Esophagus (tissue), 2 donors: ENCODE measurements around the gene LARP4. TPM values are rescaled to one million over a fixed set of nuclear protein-coding genes. Genes with fewer than 3 reads are reported as not detected.
"Not testable (repeated sequence)": the region's sequence is repeated elsewhere in the genome, so short reads cannot be mapped to it uniquely, and the experiment has no call there.

Source experiments
- H3K27ac ChIP-seq, 2 donors: one replicate each; pipeline ENCODE4 v1.5.1; 2013; ENCODE audit warnings: low read depth in 2 of 2, mild to moderate bottlenecking in 2 of 2, inconsistent platforms in 1 of 2, low read length in 1 of 2, moderate library complexity in 1 of 2
- H3K27me3 ChIP-seq, 2 donors: one replicate each; pipeline ENCODE4 v1.6.1; 2013; ENCODE audit warnings: low read length in 2 of 2, control low read depth in 1 of 2, mild to moderate bottlenecking in 1 of 2; ENCODE audit not compliant: insufficient read depth in 2 of 2, control insufficient read depth in 1 of 2
- H3K36me3 ChIP-seq, 2 donors: one replicate each; pipeline ENCODE4 v1.6.1; 2013; ENCODE audit warnings: low read length in 1 of 2; ENCODE audit not compliant: control insufficient read depth in 2 of 2, insufficient read depth in 2 of 2
- H3K4me1 ChIP-seq, 2 donors: one replicate each; pipeline ENCODE4 v1.6.1; 2013; ENCODE audit warnings: low read length in 1 of 2; ENCODE audit not compliant: control insufficient read depth in 2 of 2, insufficient read depth in 2 of 2
- H3K4me3 ChIP-seq, 2 donors: one replicate each; pipeline ENCODE4 v1.5.1; 2013; ENCODE audit warnings: low read length in 2 of 2, mild to moderate bottlenecking in 2 of 2, low read depth in 1 of 2, moderate library complexity in 1 of 2
- H3K9me3 ChIP-seq, 2 donors: one replicate each; pipeline ENCODE4 v1.6.1; 2013; ENCODE audit warnings: mild to moderate bottlenecking in 2 of 2, low read depth in 1 of 2, low read length in 1 of 2, moderate library complexity in 1 of 2; ENCODE audit not compliant: control insufficient read depth in 2 of 2, insufficient read depth in 1 of 2
- WGBS, 2 donors: extraction: QIAGEN DNeasy Blood & Tissue Kit; methylation state at CpG; one replicate each; pipeline ENCODE4 v1.1.7; 2013; 5-methylcytosine and 5-hydroxymethylcytosine counted together
- polyA plus RNA-seq, 2 donors: library from polyadenylated mRNA; stranded (reverse); fragments of 200-250 nt; gene quantifications; one replicate each; pipeline ENCODE4 v1.2.3, GENCODE V29; 2013
- donor health status: healthy with polysubstance abuse.
- donor health status: Bipolar disorder and iron deficiency.

Gene LARP4
- polyA plus RNA-seq, 2 donors, result 7.5 to 8.1 TPM

GRCh38 chr12:50370672-50371071, 30.0 kb upstream of the LARP4 start:
- not testable (repeated sequence) for H3K27me3 ChIP-seq, H3K27ac ChIP-seq, H3K4me1 ChIP-seq, H3K4me3 ChIP-seq, H3K9me3 ChIP-seq, H3K36me3 ChIP-seq
- WGBS, 2 donors, result 71 to 75% methylated on average over 7 of the region's 7 CpGs

- peaks cover 0 to 4% of the 10 kb centered on the region in 2 donors for H3K9me3 ChIP-seq
- WGBS, 2 donors, result 87 to 88% methylated on average over 8 of the region's 8 CpGs
- no peak overlapping the region for H3K4me3 ChIP-seq
- no peak overlapping the region for H3K27ac ChIP-seq
- H3K27me3 ChIP-seq, result no peaks in the 10 kb centered on the region
- H3K36me3 ChIP-seq, result no peaks in the 10 kb centered on the region
- H3K4me1 ChIP-seq, result no peaks in the 10 kb centered on the region
Measured at GRCh38 chr12:50375802-50376201, 24.9 kb upstream of the LARP4 start.

- no peak overlapping the region for H3K27ac ChIP-seq
- no peaks in the 10 kb centered on the region for H3K27me3 ChIP-seq
- peaks cover 0 to 2% of the 10 kb centered on the region in 2 donors for H3K9me3 ChIP-seq
- no peaks in the 10 kb centered on the region for H3K4me1 ChIP-seq
- 91 to 92% methylated on average over 8 of the region's 8 CpGs for WGBS, 2 donors
- no peaks in the 10 kb centered on the region for H3K36me3 ChIP-seq
- no peak overlapping the region for H3K4me3 ChIP-seq
Measured at GRCh38 chr12:50380761-50381325, 19.8 kb upstream of the LARP4 start.

GRCh38 chr12:50387487-50387886, 13.2 kb upstream of the LARP4 start:
- 23 to 34% methylated on average over 5 of the region's 5 CpGs for WGBS, 2 donors
- Histone ChIP-seq H3K9me3 (no peaks in the 10 kb centered on the region), H3K27ac (no peak overlapping the region), H3K4me3 (no peak overlapping the region), H3K36me3 (no peaks in the 10 kb centered on the region), H3K27me3 (no peaks in the 10 kb centered on the region), H3K4me1 (peaks cover 0 to 3% of the 10 kb centered on the region in 2 donors)

DNA sequence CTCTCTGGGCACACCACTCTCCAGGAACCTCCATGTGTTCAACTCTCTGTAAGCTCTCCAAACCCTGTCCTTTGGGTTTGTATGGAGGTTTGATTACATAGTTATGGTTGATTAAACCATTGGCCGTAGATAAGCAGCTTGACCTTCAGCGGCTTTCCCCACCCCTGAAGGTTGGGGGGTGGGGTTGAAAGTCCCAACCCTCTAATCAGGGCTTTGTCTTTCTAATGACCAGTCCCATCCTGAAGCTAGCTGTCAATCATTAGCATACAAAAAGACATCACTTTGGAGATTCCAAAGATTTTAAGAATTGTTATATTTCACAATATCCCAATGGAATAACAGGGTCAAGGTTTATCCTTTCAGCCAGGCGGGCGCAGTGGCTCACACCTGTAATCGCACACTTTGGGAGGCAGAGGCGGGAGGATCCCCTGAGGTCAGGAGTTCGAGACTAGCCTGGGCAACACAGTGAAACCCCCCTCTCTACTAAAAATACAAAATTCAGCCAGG, 12.7 kb upstream of the LARP4 start:
- WGBS, 2 donors, result 68 to 72% methylated on average over 7 of the region's 7 CpGs
- Histone ChIP-seq H3K36me3 (no peaks in the 10 kb centered on the region), H3K4me3 (no peak overlapping the region), H3K9me3 (no peaks in the 10 kb centered on the region), H3K27me3 (no peaks in the 10 kb centered on the region), H3K27ac (no peak overlapping the region), H3K4me1 (peaks cover 0 to 3% of the 10 kb centered on the region in 2 donors)

DNA sequence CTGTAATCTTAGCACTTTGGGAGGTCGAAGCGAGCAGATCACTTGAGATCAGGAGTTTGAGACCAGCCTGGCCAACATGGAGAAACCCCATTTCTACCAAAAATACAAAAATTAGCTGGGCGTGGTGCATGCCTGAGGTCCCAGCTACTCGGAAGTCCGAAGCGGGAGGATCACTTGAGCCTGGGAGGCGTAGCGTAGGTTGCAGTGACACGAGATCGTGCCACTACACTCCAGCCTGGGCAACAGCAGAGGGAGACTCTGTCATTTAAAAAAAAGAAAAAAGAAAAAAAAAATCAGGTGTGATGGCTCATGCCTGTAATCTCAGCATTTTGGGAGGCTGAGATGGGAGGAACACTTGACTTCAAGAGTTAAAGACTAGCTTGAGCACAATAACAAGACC, 11.9 kb upstream of the LARP4 start:
- not testable (repeated sequence) for H3K27ac ChIP-seq, H3K36me3 ChIP-seq, H3K4me1 ChIP-seq, H3K4me3 ChIP-seq, H3K9me3 ChIP-seq, H3K27me3 ChIP-seq
- 91 to 93% methylated on average over 10 of the region's 10 CpGs for WGBS, 2 donors

DNA sequence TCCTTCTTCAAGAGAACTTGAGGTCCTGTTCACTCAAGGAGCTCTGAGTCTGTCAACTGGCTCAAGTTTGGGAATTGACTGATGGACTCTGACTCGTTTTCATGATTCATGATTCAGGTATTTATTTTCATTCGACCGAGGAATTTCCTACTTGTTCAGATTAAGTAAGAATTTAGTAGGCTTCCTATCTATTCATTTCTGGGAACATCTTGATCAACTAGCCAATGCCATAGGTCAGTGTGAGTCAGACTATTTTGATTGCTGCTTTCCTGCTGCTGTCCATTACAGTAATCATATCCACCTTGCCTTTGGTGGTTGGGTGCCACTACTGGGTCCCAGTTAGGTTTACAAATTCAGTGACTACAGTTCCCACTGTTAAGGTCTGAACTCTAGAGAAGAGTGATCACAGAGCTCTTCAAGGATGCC, 10.4 kb upstream of the LARP4 start:
- H3K4me1 ChIP-seq, result peaks cover 0 to 3% of the 10 kb centered on the region in 2 donors
- no peak overlapping the region for H3K27ac ChIP-seq
- H3K4me3 ChIP-seq, result no peak overlapping the region
- no peaks in the 10 kb centered on the region for H3K36me3 ChIP-seq
- H3K9me3 ChIP-seq, result no peaks in the 10 kb centered on the region
- 23 to 47% methylated on average over 3 of the region's 3 CpGs for WGBS, 2 donors
- H3K27me3 ChIP-seq, result no peaks in the 10 kb centered on the region

GRCh38 chr12:50394469-50395029, 6.1 kb upstream of the LARP4 start:
- H3K4me3 ChIP-seq, result no peak overlapping the region
- no peaks in the 10 kb centered on the region for H3K27me3 ChIP-seq
- no peaks in the 10 kb centered on the region for H3K9me3 ChIP-seq
- 86 to 87% methylated on average over 4 of the region's 4 CpGs for WGBS, 2 donors
- H3K4me1 ChIP-seq, result peaks cover 0 to 3% of the 10 kb centered on the region in 2 donors
- H3K27ac ChIP-seq, result no peak overlapping the region
- no peaks in the 10 kb centered on the region for H3K36me3 ChIP-seq

DNA sequence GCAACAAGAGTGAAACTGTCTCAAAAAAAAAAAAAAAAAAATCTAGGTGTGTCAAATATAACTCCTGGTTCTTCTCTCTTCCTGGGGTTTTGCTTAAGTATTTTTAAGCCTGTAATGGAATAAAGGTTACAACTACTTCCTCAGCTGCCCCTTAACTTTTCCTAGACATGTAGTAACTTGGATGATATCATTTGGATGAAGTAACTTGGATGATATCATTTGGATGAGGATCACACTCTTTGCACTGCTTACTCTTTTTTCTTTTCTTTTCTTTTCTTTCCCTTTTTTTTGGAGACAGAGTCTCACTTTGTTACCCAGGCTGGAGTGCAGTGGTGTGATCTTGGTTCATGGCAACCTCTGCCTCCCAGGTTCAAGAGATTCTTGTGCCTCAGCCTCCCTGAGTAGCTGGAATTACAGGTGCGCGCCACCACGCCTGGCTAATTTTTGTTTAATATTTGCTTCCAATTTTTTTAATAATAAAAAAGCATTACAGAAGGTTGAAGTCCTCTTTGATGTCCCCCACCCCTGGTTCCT, 3.5 kb upstream of the LARP4 start:
- H3K27me3 ChIP-seq, result no peaks in the 10 kb centered on the region
- H3K9me3 ChIP-seq, result no peaks in the 10 kb centered on the region
- H3K4me1 ChIP-seq, result no peaks in the 10 kb centered on the region
- no peak overlapping the region for H3K4me3 ChIP-seq
- H3K27ac ChIP-seq, result no peak overlapping the region
- no peaks in the 10 kb centered on the region for H3K36me3 ChIP-seq
- WGBS, 2 donors, result 97 to 99% methylated on average over 3 of the region's 3 CpGs

GRCh38 chr12:50398931-50399330, 1.8 kb upstream of the LARP4 start:
- WGBS, 2 donors, result 92 to 93% methylated on average over 4 of the region's 4 CpGs
- H3K27me3 ChIP-seq, result no peaks in the 10 kb centered on the region
- H3K4me3 ChIP-seq, result no peak overlapping the region
- H3K4me1 ChIP-seq, result no peaks in the 10 kb centered on the region
- H3K27ac ChIP-seq, result no peak overlapping the region
- no peaks in the 10 kb centered on the region for H3K9me3 ChIP-seq
- H3K36me3 ChIP-seq, result no peaks in the 10 kb centered on the region
